Fibroblast of mammary gland (primary cell): ENCODE measurements around the gene SNN.

ENCODE experiments used
- DNase-seq: peaks from one replicate; pipeline ENCODE4 v3.0.0-alpha.2; 2010; ENCODE audit warnings: low read depth
- H3K4me3 ChIP-seq: 2 replicates; pipeline ENCODE4 v1.5.1; 2011; ENCODE audit warnings: low read depth, mild to moderate bottlenecking, low read length, moderate library complexity; ENCODE audit not compliant: control insufficient read depth
- TF ChIP-seq, protein P1 (sequence below): conservative IDR thresholded peaks from 2 replicates; pipeline ENCODE4 v1.5.1; 2011; ENCODE audit warnings: low read depth, low read length, inconsistent platforms; ENCODE audit not compliant: control insufficient read depth, insufficient read depth

SNN gene

GRCh38 chr16:11667824-11668622 lies at the start of gene SNN:
TSS of gene SNN (plus strand) at chr16:11668455. CDS start at chr16:11676060, 7,605 bp downstream.
- peak within 1 kb of the TSS; percentile 56 for H3K4me3 ChIP-seq
- DNase-seq = peak; percentile 59
- TF ChIP-seq, protein P1, sequence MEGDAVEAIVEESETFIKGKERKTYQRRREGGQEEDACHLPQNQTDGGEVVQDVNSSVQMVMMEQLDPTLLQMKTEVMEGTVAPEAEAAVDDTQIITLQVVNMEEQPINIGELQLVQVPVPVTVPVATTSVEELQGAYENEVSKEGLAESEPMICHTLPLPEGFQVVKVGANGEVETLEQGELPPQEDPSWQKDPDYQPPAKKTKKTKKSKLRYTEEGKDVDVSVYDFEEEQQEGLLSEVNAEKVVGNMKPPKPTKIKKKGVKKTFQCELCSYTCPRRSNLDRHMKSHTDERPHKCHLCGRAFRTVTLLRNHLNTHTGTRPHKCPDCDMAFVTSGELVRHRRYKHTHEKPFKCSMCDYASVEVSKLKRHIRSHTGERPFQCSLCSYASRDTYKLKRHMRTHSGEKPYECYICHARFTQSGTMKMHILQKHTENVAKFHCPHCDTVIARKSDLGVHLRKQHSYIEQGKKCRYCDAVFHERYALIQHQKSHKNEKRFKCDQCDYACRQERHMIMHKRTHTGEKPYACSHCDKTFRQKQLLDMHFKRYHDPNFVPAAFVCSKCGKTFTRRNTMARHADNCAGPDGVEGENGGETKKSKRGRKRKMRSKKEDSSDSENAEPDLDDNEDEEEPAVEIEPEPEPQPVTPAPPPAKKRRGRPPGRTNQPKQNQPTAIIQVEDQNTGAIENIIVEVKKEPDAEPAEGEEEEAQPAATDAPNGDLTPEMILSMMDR = no peak

- TF ChIP-seq, protein P1 = no peak
- H3K4me3 ChIP-seq = no peak overlapping the region
- no peak for DNase-seq
Measured at GRCh38 chr16:11619327-11619851, 48.9 kb upstream of the SNN start.

DNA sequence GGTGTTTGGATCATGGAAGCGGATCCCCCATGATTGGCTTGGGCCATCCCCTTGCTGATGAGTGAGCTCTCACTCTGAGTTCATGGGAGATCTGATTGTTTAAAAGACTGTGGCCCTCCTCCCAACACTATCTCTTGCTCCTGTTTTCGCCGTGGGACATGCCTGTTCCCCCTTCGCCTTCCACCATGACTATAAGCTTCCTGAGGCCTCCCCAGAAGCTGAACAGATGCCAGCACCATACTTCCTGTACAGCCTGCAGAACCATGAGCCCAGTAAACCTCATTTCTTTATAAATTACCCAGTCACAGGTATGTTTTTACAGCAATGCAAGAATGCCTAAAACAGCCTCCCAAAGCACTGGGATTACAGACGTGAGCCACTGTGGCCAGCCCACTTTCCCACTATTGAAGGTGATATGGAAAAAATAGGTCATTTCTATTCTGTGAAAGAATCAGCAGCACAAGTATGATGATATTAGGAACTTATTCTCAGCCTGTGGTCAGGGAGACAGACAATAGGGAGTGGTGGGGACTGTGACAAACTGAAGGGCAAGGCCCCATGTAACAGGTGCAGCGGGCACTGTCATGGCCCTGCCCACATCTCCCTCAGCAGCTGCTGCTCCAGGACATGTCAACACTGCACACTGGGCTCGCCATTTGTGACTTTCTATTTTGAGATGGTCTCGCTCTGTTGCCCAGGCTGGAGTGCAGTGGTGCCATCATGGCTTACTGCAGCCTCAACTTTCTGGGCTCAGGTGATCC lies 47.8 kb upstream of the SNN start:
- DNase-seq = no peak
- TF ChIP-seq, protein P1 = no peak
- no peak overlapping the region for H3K4me3 ChIP-seq

DNA sequence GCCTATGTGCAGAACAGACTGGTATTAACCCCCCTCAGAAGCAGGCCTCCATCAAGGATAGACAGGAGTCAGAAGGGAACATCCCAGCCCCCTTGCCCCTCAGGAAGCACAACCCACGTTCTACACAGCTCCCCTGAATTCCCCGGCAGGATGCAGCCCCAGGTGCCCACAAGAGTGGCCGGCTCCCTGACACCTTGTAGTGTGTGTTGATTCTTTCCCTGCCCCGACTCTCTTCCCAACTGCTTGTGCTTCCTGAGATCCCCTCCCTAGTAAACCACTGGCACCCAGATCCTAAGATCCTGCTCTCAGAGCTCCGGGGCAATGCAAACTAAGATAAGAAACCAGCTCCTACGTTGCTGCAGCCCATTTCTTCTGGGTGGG lies 46.7 kb upstream of the SNN start:
- TF ChIP-seq, protein P1 = no peak
- no peak overlapping the region for H3K4me3 ChIP-seq
- no peak for DNase-seq

GRCh38 chr16:11621920-11622651 lies 46.2 kb upstream of the SNN start:
- DNase-seq = no peak
- no peak overlapping the region for H3K4me3 ChIP-seq
- TF ChIP-seq, protein P1 = no peak

DNA sequence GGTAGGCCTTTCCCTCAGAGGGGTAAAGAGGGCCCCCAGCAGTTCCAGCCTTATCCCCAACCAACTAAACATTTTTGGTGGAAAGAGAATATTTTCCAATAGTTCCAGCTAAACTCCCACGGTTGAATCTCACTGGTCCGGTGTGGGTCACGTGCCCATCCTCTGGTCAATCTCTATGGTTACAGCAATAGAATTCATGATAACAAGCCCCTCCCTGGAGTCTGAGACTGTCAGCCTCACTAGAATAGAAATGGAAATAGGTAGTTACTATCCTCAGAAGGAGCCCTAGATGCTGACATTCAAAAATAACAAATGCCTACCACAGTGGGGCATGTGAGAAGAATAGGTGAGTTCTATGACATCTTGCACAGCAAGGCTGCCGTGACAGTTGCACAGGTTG lies 44.0 kb upstream of the SNN start:
- H3K4me3 ChIP-seq = no peak overlapping the region
- TF ChIP-seq, protein P1 = no peak
- DNase-seq = no peak
